Trophoblast cell (in vitro differentiated cells and primary cell): ENCODE measurements around the gene DAP3.
A peak's percentile ranks its signal among the peaks of the same experiment; 100 is the strongest.
"Not testable (repeated sequence)": the region's sequence is repeated elsewhere in the genome, so short reads cannot be mapped to it uniquely, and the experiment has no call there.

Source experiments
- DNase-seq, 2 donors: peaks; one replicate each; pipeline ENCODE4 v3.0.0-alpha.2; 2016
- H2AFZ ChIP-seq: 2 replicates; pipeline ENCODE4 v1.6.1; 2013; ENCODE audit warnings: low read length, moderate library complexity, mild to moderate bottlenecking; ENCODE audit not compliant: insufficient read depth, poor library complexity
- H2AK5ac ChIP-seq: 2 replicates; pipeline ENCODE4 v1.6.1; 2013; ENCODE audit warnings: mild to moderate bottlenecking, low read length
- H2BK120ac ChIP-seq: 2 replicates; pipeline ENCODE4 v1.6.1; 2013; ENCODE audit warnings: low read length, mild to moderate bottlenecking, moderate library complexity; ENCODE audit not compliant: insufficient read depth, poor library complexity
- H2BK12ac ChIP-seq: 2 replicates; pipeline ENCODE4 v1.6.1; 2013; ENCODE audit warnings: mild to moderate bottlenecking, low read length, moderate library complexity
- H2BK5ac ChIP-seq: 2 replicates; pipeline ENCODE4 v1.6.1; 2013; ENCODE audit warnings: low read length, low read depth, moderate library complexity, mild to moderate bottlenecking; ENCODE audit not compliant: poor library complexity
- H3K14ac ChIP-seq: 2 replicates; pipeline ENCODE4 v1.6.1; 2013; ENCODE audit warnings: mild to moderate bottlenecking, low read length
- H3K18ac ChIP-seq: 2 replicates; pipeline ENCODE4 v1.6.1; 2013; ENCODE audit warnings: mild to moderate bottlenecking, low read length
- H3K23ac ChIP-seq: 2 replicates; pipeline ENCODE4 v1.6.1; 2013; ENCODE audit warnings: low read length
- H3K27ac ChIP-seq: 2 replicates; pipeline ENCODE4 v1.5.1; 2013; ENCODE audit warnings: low read depth, mild to moderate bottlenecking, inconsistent platforms, low read length, moderate library complexity
- H3K27me3 ChIP-seq: 2 replicates; pipeline ENCODE4 v1.6.1; 2013; ENCODE audit warnings: inconsistent platforms, mild to moderate bottlenecking, low read length, moderate library complexity; ENCODE audit not compliant: insufficient read depth
- H3K36me3 ChIP-seq, 2 experiments: 1 replicate in 1 of 2; 2 replicates in 1 of 2; pipeline ENCODE4 v1.6.1; 2013; ENCODE audit warnings: low read length in 2 of 2, mild to moderate bottlenecking in 2 of 2, moderate library complexity in 1 of 2; ENCODE audit not compliant: insufficient read depth in 2 of 2, control insufficient read depth in 1 of 2
- H3K4ac ChIP-seq: 2 replicates; pipeline ENCODE4 v1.6.1; 2013; ENCODE audit warnings: low read depth, mild to moderate bottlenecking, low read length, moderate library complexity
- H3K4me1 ChIP-seq, 2 experiments: 1 replicate in 1 of 2; 2 replicates in 1 of 2; pipeline ENCODE4 v1.6.1; 2013; ENCODE audit warnings: low read length in 2 of 2, mild to moderate bottlenecking in 2 of 2, moderate library complexity in 1 of 2; ENCODE audit not compliant: insufficient read depth in 2 of 2, control insufficient read depth in 1 of 2
- H3K4me2 ChIP-seq: 2 replicates; pipeline ENCODE4 v1.6.1; 2013; ENCODE audit warnings: inconsistent platforms, mild to moderate bottlenecking, low read length, moderate library complexity
- H3K4me3 ChIP-seq: 2 replicates; pipeline ENCODE4 v1.5.1; 2013; ENCODE audit warnings: mild to moderate bottlenecking, low read depth, low read length, inconsistent platforms
- H3K79me1 ChIP-seq: one replicate; pipeline ENCODE4 v1.6.1; 2013; ENCODE audit warnings: low read length
- H3K79me2 ChIP-seq: 2 replicates; pipeline ENCODE4 v1.6.1; 2013; ENCODE audit warnings: low read length, mild to moderate bottlenecking; ENCODE audit not compliant: control insufficient read depth, insufficient read depth, poor library complexity
- H3K9ac ChIP-seq: 2 replicates; pipeline ENCODE4 v1.6.1; 2013; ENCODE audit warnings: mild to moderate bottlenecking, low read length
- H3K9me3 ChIP-seq: 2 replicates; pipeline ENCODE4 v1.6.1; 2013; ENCODE audit warnings: low read depth, mild to moderate bottlenecking, control low read depth, inconsistent platforms, low read length; ENCODE audit not compliant: insufficient read depth
- H4K12ac ChIP-seq: 2 replicates; pipeline ENCODE4 v1.6.1; 2013; ENCODE audit warnings: low read depth, mild to moderate bottlenecking, low read length, moderate library complexity
- H4K8ac ChIP-seq: 2 replicates; pipeline ENCODE4 v1.6.1; 2013; ENCODE audit warnings: low read depth, mild to moderate bottlenecking, low read length, moderate library complexity
- H4K91ac ChIP-seq: one replicate; pipeline ENCODE4 v1.6.1; 2013; ENCODE audit warnings: low read depth, mild to moderate bottlenecking, low read length, moderate library complexity
- WGBS: extraction: QIAGEN DNeasy Blood & Tissue Kit; methylation state at CpG from one replicate; pipeline ENCODE4 v1.1.7; 2013; ENCODE audit warnings: missing lambda C conversion rate; ENCODE audit not compliant: insufficient read length, insufficient coverage; ENCODE audit errors: extremely low coverage; 5-methylcytosine and 5-hydroxymethylcytosine counted together

The DAP3 gene

GRCh38 chr1:155748141-155748540 is 59.2 kb downstream of the DAP3 start:
- not testable (repeated sequence) for H3K23ac ChIP-seq, H4K12ac ChIP-seq, H3K9ac ChIP-seq, H2BK120ac ChIP-seq, H3K4me2 ChIP-seq, H3K79me2 ChIP-seq, H2AK5ac ChIP-seq, H3K9me3 ChIP-seq, DNase-seq, H3K4me1 ChIP-seq, H2BK12ac ChIP-seq, H2AFZ ChIP-seq, H3K14ac ChIP-seq, H2BK5ac ChIP-seq, H3K27ac ChIP-seq, H3K79me1 ChIP-seq, H4K91ac ChIP-seq, H3K4ac ChIP-seq, H3K18ac ChIP-seq, H4K8ac ChIP-seq, H3K27me3 ChIP-seq, H3K4me3 ChIP-seq
- peaks cover 29 to 36% of the 10 kb centered on the region in 2 experiments for H3K36me3 ChIP-seq
- WGBS = no CpG with 5 or more reads among the region's 5 CpGs

- H3K4me3 ChIP-seq, H2AK5ac ChIP-seq, H3K27me3 ChIP-seq, H3K9me3 ChIP-seq, H4K91ac ChIP-seq, H3K4ac ChIP-seq, H3K14ac ChIP-seq, H2BK5ac ChIP-seq, H3K9ac ChIP-seq, H3K79me1 ChIP-seq, H4K8ac ChIP-seq, H4K12ac ChIP-seq, H3K4me2 ChIP-seq, H2BK120ac ChIP-seq, H2AFZ ChIP-seq, DNase-seq, H3K23ac ChIP-seq, H3K18ac ChIP-seq, H2BK12ac ChIP-seq, H3K4me1 ChIP-seq, H3K79me2 ChIP-seq, H3K27ac ChIP-seq: not testable (repeated sequence)
- whole genome bisulfite sequencing = no CpG with 5 or more reads among the region's 3 CpGs
- peaks cover 44 to 49% of the 10 kb centered on the region in 2 experiments for H3K36me3 ChIP-seq
These were observed 70.1 kb downstream of the DAP3 start for GRCh38 chr1:155759017-155759416.

GRCh38 chr1:155759966-155760630 is 71.2 kb downstream of the DAP3 start:
- no peak overlapping the region for H4K8ac ChIP-seq
- H3K4ac ChIP-seq = no peak overlapping the region
- no peaks in the 10 kb centered on the region for H3K9me3 ChIP-seq
- DNase-seq = peak; percentile 28 to 84
- H3K79me1 ChIP-seq = no peaks in the 10 kb centered on the region
- no peak overlapping the region for H2BK12ac ChIP-seq
- no peak overlapping the region for H3K14ac ChIP-seq
- no CpG with 5 or more reads among the region's 4 CpGs for WGBS
- H2BK120ac ChIP-seq = no peak overlapping the region
- H4K12ac ChIP-seq = no peak overlapping the region
- H3K4me1 ChIP-seq = peaks cover 0 to 3% of the 10 kb centered on the region in 2 experiments
- H2BK5ac ChIP-seq = no peak overlapping the region
- no peak overlapping the region for H3K9ac ChIP-seq
- no peak overlapping the region for H3K23ac ChIP-seq
- H3K27me3 ChIP-seq = no peaks in the 10 kb centered on the region
- H3K4me2 ChIP-seq = no peak overlapping the region
- no peak overlapping the region for H3K18ac ChIP-seq
- no peak overlapping the region for H2AK5ac ChIP-seq
- H2AFZ ChIP-seq = no peak overlapping the region
- H3K36me3 ChIP-seq = peaks cover 42 to 50% of the 10 kb centered on the region in 2 experiments
- H3K27ac ChIP-seq = no peak overlapping the region
- no peak overlapping the region for H4K91ac ChIP-seq
- no peak overlapping the region for H3K4me3 ChIP-seq
- H3K79me2 ChIP-seq = no peaks in the 10 kb centered on the region

GRCh38 chr1:155760751-155761475 is 72.0 kb downstream of the DAP3 start:
- Histone ChIP-seq H4K12ac (no peak overlapping the region), H3K14ac (no peak overlapping the region), H3K4me1 (peaks cover 0 to 3% of the 10 kb centered on the region in 2 experiments), H3K4ac (no peak overlapping the region), H3K79me2 (no peaks in the 10 kb centered on the region), H2AFZ (no peak overlapping the region), H3K4me2 (no peak overlapping the region), H2BK120ac (no peak overlapping the region), H3K27me3 (no peaks in the 10 kb centered on the region), H3K4me3 (no peak overlapping the region), H4K8ac (no peak overlapping the region), H2BK12ac (no peak overlapping the region), H3K9me3 (no peaks in the 10 kb centered on the region), H2AK5ac (no peak overlapping the region), H3K9ac (no peak overlapping the region), H3K36me3 (peaks cover 46 to 57% of the 10 kb centered on the region in 2 experiments), H4K91ac (no peak overlapping the region), H2BK5ac (no peak overlapping the region), H3K79me1 (no peaks in the 10 kb centered on the region), H3K18ac (no peak overlapping the region), H3K23ac (no peak overlapping the region), H3K27ac (no peak overlapping the region)
- DNase-seq = no peak
- no CpG with 5 or more reads among the region's 2 CpGs for WGBS
